HG03139 (cell line): ENCODE measurements around the gene CALR3.

Experiments
- ATAC-seq: cut with Tn5 transposase; IDR thresholded peaks from one replicate; pipeline ENCODE4 v1.9.1; 2021; ENCODE audit not compliant: unreplicated experiment

Gene CALR3

DNA sequence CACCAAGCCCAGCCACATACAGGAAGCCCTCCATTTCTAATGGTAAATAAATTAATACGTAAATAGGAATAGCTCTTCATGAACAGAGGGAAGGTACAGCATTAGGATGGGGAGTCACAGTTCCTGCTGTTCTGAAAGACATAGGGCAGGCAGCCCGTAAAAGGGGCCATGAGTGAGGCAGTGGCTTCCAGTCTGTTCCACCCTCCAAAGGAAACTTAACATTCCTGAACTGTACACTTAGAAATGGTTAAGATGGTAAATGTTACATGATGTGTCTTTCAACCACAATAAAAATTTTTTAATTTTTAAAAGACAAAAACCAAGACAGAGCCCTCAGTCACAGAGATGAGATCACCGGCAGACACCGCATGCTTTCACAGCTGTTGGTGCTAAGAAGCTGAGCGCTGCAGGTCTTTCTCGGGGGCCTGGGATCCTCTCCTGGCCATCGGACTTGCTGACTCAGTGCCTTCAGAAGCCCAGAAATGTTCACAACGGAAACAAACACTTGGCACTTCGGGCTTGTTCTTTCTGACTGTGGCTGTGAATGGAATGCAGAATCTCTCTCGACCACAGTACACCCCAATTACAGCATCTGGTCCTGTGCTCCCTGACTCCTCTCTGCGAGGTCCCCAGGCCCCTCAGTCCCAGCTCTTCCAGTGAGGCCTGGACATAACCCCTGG, 60.6 kb downstream of the CALR3 start:
- ATAC-seq, result no peak

DNA sequence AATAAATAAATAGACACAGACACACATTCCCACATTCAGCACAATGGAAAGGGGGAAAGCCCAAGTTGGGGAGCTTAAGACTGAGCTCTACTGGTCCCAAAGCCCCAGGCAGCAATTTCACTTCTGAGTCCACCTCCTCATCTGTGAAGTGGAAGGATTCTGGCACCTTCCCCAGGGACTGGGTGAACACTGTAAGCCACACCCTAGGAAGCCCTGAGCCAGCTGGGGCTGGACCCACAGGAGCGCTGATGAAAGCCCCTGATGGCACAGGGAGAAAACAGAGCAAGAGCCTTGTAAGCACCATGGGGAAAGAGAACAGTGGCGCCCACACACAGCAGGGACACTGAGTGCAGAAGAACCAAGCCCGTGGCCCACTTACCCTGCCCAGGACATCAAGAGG, 62.0 kb downstream of the CALR3 start:
- no peak for ATAC-seq

DNA sequence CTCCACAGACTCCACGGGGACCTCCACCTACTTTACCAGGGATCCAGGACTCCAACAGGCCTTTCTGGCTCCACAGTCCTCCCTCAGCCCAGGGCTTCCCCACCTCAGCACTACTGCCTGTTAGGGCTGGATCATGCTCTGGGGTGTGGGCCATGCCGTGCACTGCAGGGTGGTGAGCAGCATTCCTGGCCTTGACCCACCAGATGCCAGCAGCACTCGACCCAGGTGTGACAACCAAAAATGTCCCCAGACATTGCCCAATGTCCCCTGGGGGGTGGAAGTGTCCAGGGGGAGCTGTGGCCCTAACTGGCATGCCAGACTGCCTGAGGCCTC, 66.2 kb downstream of the CALR3 start:
- no peak for ATAC-seq

DNA sequence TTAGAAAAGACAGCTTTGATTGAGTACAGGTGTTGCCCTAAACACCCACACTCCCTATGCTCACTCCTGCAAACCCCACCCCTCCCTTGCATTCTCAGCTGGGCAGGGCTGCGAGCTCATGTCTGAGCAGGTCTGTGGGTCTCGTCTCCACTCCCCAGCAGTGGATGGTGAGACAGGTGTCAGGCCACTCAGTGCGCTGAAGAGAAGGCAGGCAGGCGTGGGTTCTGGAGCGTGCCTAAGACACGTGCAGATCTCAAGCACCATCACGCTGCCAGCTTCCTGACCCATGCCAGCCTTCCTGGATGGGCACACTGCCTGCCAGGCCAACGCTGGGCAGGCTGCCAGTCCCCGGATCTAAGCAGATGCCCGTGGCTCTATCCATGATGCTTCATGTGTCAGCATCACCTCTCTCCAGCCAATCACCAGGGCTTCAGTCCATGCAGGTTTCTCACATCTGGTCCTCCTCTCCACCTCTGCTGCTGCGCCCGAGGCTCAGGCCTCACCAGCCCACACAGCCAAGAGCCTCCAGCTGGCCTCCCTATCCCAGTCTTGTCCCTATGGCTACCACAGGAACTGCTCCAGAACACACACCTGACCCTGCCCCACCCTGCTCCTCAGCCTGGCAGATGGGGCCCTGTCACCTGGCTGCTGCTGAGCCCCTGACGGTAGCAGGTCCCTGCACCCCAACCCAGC, 66.8 kb downstream of the CALR3 start:
- no peak for ATAC-seq
